Stimulated activated naive CD8-positive, alpha-beta T cell treated with anti-CD3 and anti-CD28 coated beads, Interleukin-15, amount 100 ng/mL, for 72 hours (primary cell): ENCODE results near the gene NUF2.
"Not testable (repeated sequence)": the region's sequence is repeated elsewhere in the genome, so short reads cannot be mapped to it uniquely, and the experiment has no call there.

ENCODE experiments used
- ATAC-seq: fragments of 150-1000 bp; cut with Tn5 transposase; 2 replicates; pipeline ENCODE4 v1.10.0; 2021; ENCODE audit warnings: mild to moderate bottlenecking, moderate library complexity
- DNase-seq, 2 donors: peaks; one replicate each; pipeline ENCODE4 v3.0.0; 2021 to 2022
- H3K27ac Mint-ChIP-seq, 2 donors: one replicate each; pipeline ENCODE4 v1.8.0; 2022; ENCODE audit warnings: mild to moderate bottlenecking in 2 of 2, mixed read lengths in 2 of 2, moderate library complexity in 2 of 2
- H3K27me3 Mint-ChIP-seq: one replicate; pipeline ENCODE4 v1.8.0; 2022; ENCODE audit warnings: mixed read lengths
- H3K4me1 Mint-ChIP-seq: one replicate; pipeline ENCODE4 v1.8.0; 2022; ENCODE audit warnings: mild to moderate bottlenecking, mixed read lengths
- H3K4me3 Mint-ChIP-seq, 2 donors: one replicate each; pipeline ENCODE4 v1.8.0; 2022; ENCODE audit warnings: mild to moderate bottlenecking in 2 of 2, mixed read lengths in 2 of 2, moderate library complexity in 1 of 2
- H3K9me3 Mint-ChIP-seq, 2 donors: one replicate each; pipeline ENCODE4 v1.8.0; 2022; ENCODE audit warnings: mixed read lengths in 2 of 2

NUF2 gene

GRCh38 chr1:163307479-163308171 is 14.1 kb upstream of the NUF2 start:
- Mint-ChIP-seq H3K27me3 (no peaks in the 10 kb centered on the region), H3K27ac (no peak overlapping the region), H3K4me3 (no peak overlapping the region), H3K4me1 (no peaks in the 10 kb centered on the region), H3K9me3 (no peaks in the 10 kb centered on the region)
- DNase-seq: no peak
- ATAC-seq: no peak

GRCh38 chr1:163308811-163309210 is 12.9 kb upstream of the NUF2 start:
- ATAC-seq (no peak), DNase-seq (no peak)
- no peaks in the 10 kb centered on the region for H3K27me3 Mint-ChIP-seq
- H3K4me3 Mint-ChIP-seq: no peak overlapping the region
- H3K4me1 Mint-ChIP-seq: no peaks in the 10 kb centered on the region
- no peak overlapping the region for H3K27ac Mint-ChIP-seq
- no peaks in the 10 kb centered on the region for H3K9me3 Mint-ChIP-seq

GRCh38 chr1:163315773-163316374 is 5.9 kb upstream of the NUF2 start:
- no peaks in the 10 kb centered on the region for H3K27me3 Mint-ChIP-seq
- no peak overlapping the region for H3K27ac Mint-ChIP-seq
- H3K4me1 Mint-ChIP-seq: peaks cover 4% of the 10 kb centered on the region
- DNase-seq: no peak
- no peak for ATAC-seq
- no peaks in the 10 kb centered on the region for H3K9me3 Mint-ChIP-seq
- no peak overlapping the region for H3K4me3 Mint-ChIP-seq

GRCh38 chr1:163320891-163321290 is 863 bp upstream of the NUF2 start:
- DNase-seq: no peak
- peak overlapping the region; percentile 97 to 98 for H3K27ac Mint-ChIP-seq
- no peak for ATAC-seq

GRCh38 chr1:163323339-163323738 is 1.6 kb downstream of the NUF2 start:
- not testable (repeated sequence) for H3K9me3 Mint-ChIP-seq, H3K27ac Mint-ChIP-seq, ATAC-seq, H3K27me3 Mint-ChIP-seq, DNase-seq
- Mint-ChIP-seq H3K4me3 (peak overlapping the region in 1 of 2 donors; percentile 38), H3K4me1 (peaks cover 15% of the 10 kb centered on the region)

More at GRCh38 chr1:163320891-163321290, 863 bp upstream of the NUF2 start:
- Mint-ChIP-seq H3K9me3 (no peaks in the 10 kb centered on the region), H3K4me3 (peak overlapping the region; percentile 89 to 93), H3K4me1 (peaks cover 15% of the 10 kb centered on the region), H3K27me3 (no peaks in the 10 kb centered on the region)

GRCh38 chr1:163331116-163331515 is 9.4 kb downstream of the NUF2 start:
- H3K4me1 Mint-ChIP-seq: no peaks in the 10 kb centered on the region

GRCh38 chr1:163335216-163335615 is 13.5 kb downstream of the NUF2 start:
- no peak overlapping the region for H3K27ac Mint-ChIP-seq
- H3K9me3 Mint-ChIP-seq: peaks cover 0 to 4% of the 10 kb centered on the region in 2 donors
- no peaks in the 10 kb centered on the region for H3K4me1 Mint-ChIP-seq
- DNase-seq: no peak
- no peak for ATAC-seq
- no peaks in the 10 kb centered on the region for H3K27me3 Mint-ChIP-seq
- no peak overlapping the region for H3K4me3 Mint-ChIP-seq

More at GRCh38 chr1:163331116-163331515, 9.4 kb downstream of the NUF2 start:
- no peak overlapping the region for H3K27ac Mint-ChIP-seq
- no peak for ATAC-seq
- H3K4me3 Mint-ChIP-seq: no peak overlapping the region
- no peaks in the 10 kb centered on the region for H3K27me3 Mint-ChIP-seq
- H3K9me3 Mint-ChIP-seq: peaks cover 0 to 2% of the 10 kb centered on the region in 2 donors
- no peak for DNase-seq

GRCh38 chr1:163337631-163338030 is 15.9 kb downstream of the NUF2 start:
- ATAC-seq (no peak), DNase-seq (no peak)
- Mint-ChIP-seq H3K27me3 (no peaks in the 10 kb centered on the region), H3K27ac (no peak overlapping the region), H3K4me1 (no peaks in the 10 kb centered on the region), H3K9me3 (peaks cover 0 to 4% of the 10 kb centered on the region in 2 donors), H3K4me3 (no peak overlapping the region)

- Mint-ChIP-seq H3K9me3 (no peaks in the 10 kb centered on the region), H3K27ac (no peak overlapping the region), H3K27me3 (no peaks in the 10 kb centered on the region), H3K4me1 (no peaks in the 10 kb centered on the region), H3K4me3 (no peak overlapping the region)
- DNase-seq: no peak
- ATAC-seq: no peak
These were observed 24.6 kb downstream of the NUF2 start for GRCh38 chr1:163346326-163346870.

- H3K27me3 Mint-ChIP-seq: no peaks in the 10 kb centered on the region
- H3K9me3 Mint-ChIP-seq: no peaks in the 10 kb centered on the region
- H3K27ac Mint-ChIP-seq: no peak overlapping the region
- no peak overlapping the region for H3K4me3 Mint-ChIP-seq
- ATAC-seq (no peak), DNase-seq (no peak)
- no peaks in the 10 kb centered on the region for H3K4me1 Mint-ChIP-seq
These were observed 25.4 kb downstream of the NUF2 start for GRCh38 chr1:163347106-163347505.

- no peak overlapping the region for H3K27ac Mint-ChIP-seq
- no peaks in the 10 kb centered on the region for H3K9me3 Mint-ChIP-seq
- no peaks in the 10 kb centered on the region for H3K4me1 Mint-ChIP-seq
- DNase-seq (no peak), ATAC-seq (no peak)
- H3K4me3 Mint-ChIP-seq: no peak overlapping the region
- no peaks in the 10 kb centered on the region for H3K27me3 Mint-ChIP-seq
These were observed 30.2 kb downstream of the NUF2 start for GRCh38 chr1:163351912-163352311.

- H3K27ac Mint-ChIP-seq: no peak overlapping the region
- H3K9me3 Mint-ChIP-seq: no peaks in the 10 kb centered on the region
- H3K27me3 Mint-ChIP-seq: no peaks in the 10 kb centered on the region
- DNase-seq (no peak), ATAC-seq (no peak)
- H3K4me1 Mint-ChIP-seq: peaks cover 8% of the 10 kb centered on the region
- no peak overlapping the region for H3K4me3 Mint-ChIP-seq
These were observed 35.6 kb downstream of the NUF2 start for GRCh38 chr1:163357378-163357777.

- ATAC-seq, H3K27ac Mint-ChIP-seq, H3K27me3 Mint-ChIP-seq, H3K4me1 Mint-ChIP-seq, DNase-seq, H3K4me3 Mint-ChIP-seq, H3K9me3 Mint-ChIP-seq: not testable (repeated sequence)
These were observed 36.4 kb downstream of the NUF2 start for GRCh38 chr1:163358172-163358571.

- ATAC-seq: peak; percentile 55
- H3K4me3 Mint-ChIP-seq: no peak overlapping the region
- H3K27ac Mint-ChIP-seq: no peak overlapping the region
These were observed 39.6 kb downstream of the NUF2 start for GRCh38 chr1:163361123-163361934.

GRCh38 chr1:163365186-163365585 is 43.4 kb downstream of the NUF2 start:
- peaks cover 8% of the 10 kb centered on the region for H3K4me1 Mint-ChIP-seq
- H3K9me3 Mint-ChIP-seq: no peaks in the 10 kb centered on the region
- H3K27ac Mint-ChIP-seq: no peak overlapping the region
- no peak overlapping the region for H3K4me3 Mint-ChIP-seq
- ATAC-seq (no peak), DNase-seq (no peak)
- no peaks in the 10 kb centered on the region for H3K27me3 Mint-ChIP-seq

More at GRCh38 chr1:163361123-163361934, 39.6 kb downstream of the NUF2 start:
- no peaks in the 10 kb centered on the region for H3K27me3 Mint-ChIP-seq
- DNase-seq: no peak
- H3K4me1 Mint-ChIP-seq: peaks cover 8% of the 10 kb centered on the region
- no peaks in the 10 kb centered on the region for H3K9me3 Mint-ChIP-seq

GRCh38 chr1:163366555-163366954 is 44.8 kb downstream of the NUF2 start:
- H3K27ac Mint-ChIP-seq: no peak overlapping the region
- DNase-seq (no peak), ATAC-seq (no peak)
- H3K27me3 Mint-ChIP-seq: no peaks in the 10 kb centered on the region
- no peaks in the 10 kb centered on the region for H3K9me3 Mint-ChIP-seq
- H3K4me3 Mint-ChIP-seq: no peak overlapping the region
- H3K4me1 Mint-ChIP-seq: peaks cover 4% of the 10 kb centered on the region
